ENCODE results near the gene SLFN12. TPM values are rescaled to one million over a fixed set of nuclear protein-coding genes. Genes with fewer than 3 reads are reported as not detected.
A peak's percentile ranks its signal among the peaks of the same experiment; 100 is the strongest.
"Not testable (repeated sequence)": the region's sequence is repeated elsewhere in the genome, so short reads cannot be mapped to it uniquely, and the experiment has no call there.

SLFN12 gene
- polyA plus RNA-seq (2013, experiment 1 of 2; ENCODE audit: insufficient read length): 8.6 TPM
- 7.9 TPM for polyA plus RNA-seq (2013, experiment 2 of 2; ENCODE audit: insufficient read length)

DNA sequence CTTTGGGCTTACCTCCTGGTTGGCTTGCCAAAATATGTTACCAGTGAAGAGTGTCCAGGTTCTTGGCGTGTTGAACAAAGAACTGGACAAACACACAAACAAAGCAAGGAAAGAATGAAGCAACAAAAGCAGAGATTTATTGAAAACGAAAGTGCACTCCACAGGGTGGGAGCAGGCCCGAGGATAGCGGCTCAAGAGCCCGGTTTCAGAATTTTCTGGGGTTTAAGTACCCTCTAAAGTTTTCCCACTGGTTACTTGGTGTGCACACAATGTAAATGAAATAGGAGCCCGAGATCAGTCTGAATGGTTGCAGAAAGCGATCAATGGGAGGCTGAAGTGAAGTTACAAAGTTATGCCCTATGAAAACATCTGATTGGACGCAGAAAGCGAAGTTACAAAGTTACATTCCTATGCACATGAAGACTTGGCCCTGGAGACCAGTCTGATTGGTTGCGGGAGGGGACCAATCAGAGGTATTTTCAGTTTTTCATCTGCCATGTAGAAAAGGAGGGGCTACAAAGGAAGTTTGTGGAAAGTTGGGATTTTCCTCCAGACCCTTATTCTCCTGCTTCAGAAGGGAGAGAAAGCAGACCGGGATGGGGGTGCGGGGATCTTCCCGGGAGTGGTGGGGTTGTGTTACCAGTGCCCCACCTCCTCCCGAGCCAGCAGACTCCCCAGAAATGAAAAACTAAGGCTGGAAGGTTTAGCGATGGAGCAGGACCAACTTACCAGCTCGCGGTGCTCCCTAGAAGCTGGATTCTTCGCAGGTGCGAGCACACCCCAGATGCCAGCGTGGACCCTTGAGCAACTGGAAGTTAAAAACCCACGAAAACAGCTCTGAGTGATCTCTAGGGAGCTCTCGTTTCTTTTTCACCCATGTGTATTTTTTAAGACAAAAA is at the start of gene SLFN12:
Gene SLFN12, minus strand, starts transcription at position 325 of the 899 bp plus-strand sequence. CDS start 9,472 bp downstream, outside the sequence.
- DNase-seq: peak; percentile 97

GRCh38 chr17:35479271-35479670 is 47.0 kb upstream of the SLFN12 start:
- no peak for DNase-seq

DNA sequence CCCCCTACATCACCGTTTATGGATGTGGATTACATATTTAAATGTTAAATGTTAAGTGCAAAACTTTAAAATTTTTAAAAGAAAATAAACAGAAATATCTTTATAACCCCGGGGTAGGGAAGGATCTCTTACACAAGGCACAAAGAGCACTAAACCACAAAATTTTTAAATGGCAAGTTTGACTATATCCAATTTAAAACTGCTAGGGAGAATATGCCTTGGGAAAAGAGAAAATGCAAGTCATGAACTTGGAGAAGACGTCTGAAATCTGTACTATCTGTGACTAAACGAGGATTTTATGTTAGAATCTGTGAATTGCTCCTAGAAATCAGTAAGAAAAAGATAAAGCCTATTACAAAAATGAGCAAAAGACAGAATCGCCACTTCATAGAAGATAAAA is 44.9 kb upstream of the SLFN12 start:
- no peak for DNase-seq

DNA sequence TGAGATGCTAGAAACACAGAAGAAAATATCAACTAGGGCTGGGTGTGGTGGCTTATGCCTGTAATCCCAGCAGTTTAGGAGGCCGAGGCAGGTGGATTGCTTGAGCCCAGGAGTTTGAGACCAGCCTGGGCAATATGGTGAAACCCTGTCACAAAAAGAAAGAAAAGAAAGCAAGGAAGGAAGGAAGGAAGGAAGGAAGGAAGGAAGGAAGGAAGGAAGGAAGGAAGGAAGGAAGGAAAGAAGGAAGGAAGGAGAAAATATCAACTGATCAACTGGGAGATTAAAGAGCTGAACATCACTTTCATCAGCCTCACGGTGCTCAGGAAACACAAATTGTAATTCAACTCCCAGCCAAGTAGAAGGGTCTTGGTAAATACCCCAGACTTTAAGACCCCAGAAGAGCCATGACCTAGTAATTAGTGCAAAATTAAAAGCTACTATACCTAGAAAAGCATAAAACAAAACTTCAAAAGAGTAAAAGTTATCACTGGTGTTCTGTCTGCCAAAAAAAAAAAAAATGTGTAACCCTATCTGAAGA is 44.1 kb upstream of the SLFN12 start:
- no peak for DNase-seq

DNA sequence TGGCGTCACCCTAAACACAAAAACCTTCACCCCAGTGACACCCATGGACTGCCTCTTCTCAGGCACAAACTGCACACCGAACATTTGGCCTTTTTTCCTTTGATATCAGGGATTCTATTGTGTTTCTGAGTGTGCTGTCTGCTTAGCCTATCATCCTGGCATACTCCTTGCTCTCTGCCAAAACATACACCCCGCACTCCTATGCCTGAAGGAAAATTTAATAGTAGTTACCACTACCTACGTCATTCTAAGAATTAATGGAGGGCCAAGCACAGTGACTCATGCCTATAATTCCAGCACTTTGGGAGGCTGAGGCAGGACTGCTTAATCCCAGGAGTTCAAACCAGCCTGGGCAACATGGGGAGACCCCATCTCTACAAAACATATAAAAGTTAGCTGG is 36.2 kb upstream of the SLFN12 start:
- no peak for DNase-seq

DNA sequence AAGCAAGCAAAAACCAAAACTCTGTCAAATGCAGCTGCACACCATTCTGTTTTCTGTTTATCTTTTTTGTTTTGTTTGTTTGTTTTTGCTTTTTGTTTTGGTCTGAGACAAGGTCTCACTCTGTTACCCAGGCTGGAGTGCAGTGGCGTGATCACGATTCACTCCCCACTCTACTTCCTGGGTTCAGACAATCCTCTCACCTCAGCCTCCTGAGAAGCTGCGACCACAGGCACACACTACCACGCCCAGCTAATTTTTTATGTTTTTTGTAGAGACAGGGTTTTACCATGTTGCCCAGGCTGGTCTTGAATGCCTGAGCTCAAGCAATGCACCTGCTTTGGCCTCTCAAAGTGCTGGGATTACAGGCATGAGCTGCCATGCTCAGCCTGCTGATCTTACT is 35.5 kb upstream of the SLFN12 start:
- DNase-seq: no peak

GRCh38 chr17:35460354-35460851 is 28.1 kb upstream of the SLFN12 start:
- no peak for DNase-seq

GRCh38 chr17:35454035-35454434 is 21.7 kb upstream of the SLFN12 start:
- DNase-seq: not testable (repeated sequence)

DNA sequence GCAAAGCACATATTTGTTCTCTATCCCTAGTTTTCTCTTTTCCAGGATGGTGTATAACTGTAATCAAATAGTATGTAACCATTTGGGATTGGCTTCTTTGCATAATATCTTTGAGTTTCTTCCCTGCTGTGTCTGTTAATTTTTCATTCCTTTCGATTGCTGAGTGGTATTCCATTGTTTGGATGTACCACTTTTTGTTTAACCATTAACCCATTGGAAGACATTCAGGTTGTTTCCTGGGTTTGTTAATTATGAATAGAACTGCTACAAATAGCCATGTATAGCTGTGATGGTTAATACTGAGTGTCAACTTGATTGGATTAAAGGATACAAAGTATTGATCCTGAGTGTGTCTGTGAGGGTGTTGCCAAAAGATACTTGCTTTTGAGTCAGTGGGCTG is 20.9 kb upstream of the SLFN12 start:
- DNase-seq: no peak

DNA sequence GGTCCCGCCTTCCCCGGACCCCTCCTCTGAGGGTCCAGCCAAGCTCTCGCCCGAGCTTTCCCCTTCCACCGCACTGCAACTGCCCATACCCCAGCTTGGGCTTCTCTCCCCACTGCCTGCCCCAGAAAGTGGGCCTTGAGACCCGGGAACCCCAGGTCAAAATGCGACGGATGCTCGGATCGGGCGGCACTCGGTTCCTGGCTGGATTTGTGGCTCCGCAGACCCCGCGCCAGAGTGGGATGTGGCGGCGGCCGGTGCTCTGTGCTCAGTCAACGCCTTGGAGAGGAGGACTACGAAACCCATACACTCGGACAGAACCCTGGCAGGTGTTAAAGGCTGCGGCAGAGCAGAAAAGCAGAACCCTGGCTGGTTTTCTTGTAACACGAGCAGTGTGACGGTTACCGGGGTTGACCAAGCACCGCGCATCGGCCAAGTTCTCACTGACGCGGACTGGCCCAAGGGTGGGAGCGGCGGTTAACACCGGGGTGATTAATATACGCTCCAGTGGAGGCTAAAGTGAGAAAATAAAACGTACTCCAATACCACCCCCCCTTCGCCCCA is 17.2 kb upstream of the SLFN12 start:
- no peak for DNase-seq

- no peak for DNase-seq
These were observed 16.6 kb upstream of the SLFN12 start for GRCh38 chr17:35448899-35449227.

DNA sequence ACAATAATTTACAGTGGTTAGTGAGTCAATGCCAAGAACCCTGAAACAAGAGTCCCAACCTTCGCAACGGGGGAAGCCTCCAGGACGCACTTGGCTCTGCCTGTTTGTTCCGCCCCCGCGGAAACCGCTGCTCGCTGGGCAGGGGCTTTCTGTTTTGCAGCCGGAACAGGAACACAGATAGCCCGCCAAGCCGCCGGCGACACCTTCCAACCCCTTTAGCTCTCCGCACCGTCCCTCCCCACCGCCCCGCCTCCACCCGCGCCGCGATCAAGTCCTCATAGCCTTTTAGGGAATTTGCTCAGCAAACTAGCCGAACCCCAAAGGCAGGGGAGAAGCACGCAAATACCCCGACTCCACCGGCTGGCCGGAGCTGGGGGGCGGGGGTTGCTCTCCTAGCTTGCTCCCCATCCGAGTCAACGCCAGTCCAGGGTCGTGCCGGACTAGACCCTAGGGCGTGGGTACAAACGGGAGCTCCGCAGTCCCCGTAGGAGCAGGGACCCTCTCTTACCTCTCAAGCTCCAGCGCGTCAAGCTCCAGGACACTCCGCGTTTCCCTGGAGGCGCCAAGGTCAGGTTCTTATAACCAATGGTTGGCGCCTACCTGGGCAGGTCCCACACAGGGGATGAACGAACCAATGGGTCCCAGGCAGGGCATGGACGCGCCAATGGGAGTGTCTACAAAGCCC is 16.1 kb upstream of the SLFN12 start, which contains the start of gene SLFN13:
Gene SLFN13, minus strand, starts transcription at position 553 of the 685 bp plus-strand sequence. CDS start 3,086 bp downstream, outside the sequence.
- DNase-seq: peak; percentile 21

- no peak for DNase-seq
These were observed 15.2 kb upstream of the SLFN12 start for GRCh38 chr17:35447499-35447898.

DNA sequence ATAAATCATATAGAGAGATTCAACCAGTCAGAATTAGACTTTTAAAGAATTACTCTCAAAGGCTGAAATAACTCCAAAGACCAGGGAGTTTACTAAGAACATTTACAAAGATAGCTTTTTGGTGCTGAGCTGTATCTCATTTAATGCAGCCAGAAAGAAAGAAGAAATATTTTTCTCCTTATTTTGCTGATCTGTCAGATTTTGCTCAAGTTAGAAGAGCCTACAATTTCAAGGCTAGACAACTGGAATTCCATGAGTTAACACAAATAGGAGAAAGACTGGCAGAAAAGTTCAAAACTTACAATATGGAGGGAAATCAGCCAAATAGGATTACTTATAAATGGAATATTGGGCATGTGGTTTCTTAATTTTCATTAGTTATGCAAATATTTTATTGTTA is 6.1 kb upstream of the SLFN12 start:
- DNase-seq: no peak

GRCh38 chr17:35433075-35433894 is 985 bp upstream of the SLFN12 start:
- peak; percentile 100 for DNase-seq

DNA sequence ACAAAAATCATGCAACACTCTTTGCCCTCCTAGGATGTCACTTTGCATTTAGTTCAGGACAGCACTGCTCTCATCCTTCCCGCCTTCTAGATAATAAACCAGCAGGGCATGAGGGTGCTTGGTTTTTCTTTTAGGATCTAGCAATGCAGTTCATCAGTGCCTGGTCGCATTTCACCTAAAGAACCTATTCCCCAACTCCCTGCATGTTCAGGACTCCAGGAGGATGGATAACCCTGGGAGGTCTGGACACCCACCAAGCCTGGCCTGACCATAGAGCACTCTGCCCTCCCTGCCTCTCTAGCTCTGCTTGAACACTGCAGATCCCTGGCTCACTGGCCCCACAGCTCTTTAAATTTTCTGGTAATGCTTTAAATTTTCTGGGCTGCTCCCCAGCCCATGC is 2.6 kb downstream of the SLFN12 start:
- DNase-seq: no peak

GRCh38 chr17:35428229-35428628 is 4.1 kb downstream of the SLFN12 start:
- no peak for DNase-seq

DNA sequence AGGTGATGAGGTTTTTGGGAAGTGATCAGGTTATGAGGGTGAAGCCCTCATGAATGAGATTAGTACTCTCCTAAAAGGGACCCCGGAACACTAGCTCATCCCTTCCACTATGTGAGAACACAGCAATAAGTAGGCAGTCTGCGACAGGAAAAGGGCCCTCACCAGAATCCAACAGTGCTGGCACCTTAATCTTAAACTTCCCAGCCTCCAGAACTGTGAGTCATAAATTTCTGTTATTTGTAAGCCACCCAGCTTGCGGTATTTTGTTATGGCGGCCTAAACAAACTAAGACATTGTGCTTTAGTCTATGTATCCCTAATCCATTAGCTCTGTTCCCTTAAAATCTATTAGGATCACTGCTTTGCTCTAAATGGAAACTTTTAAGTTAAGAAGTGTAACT is 8.5 kb downstream of the SLFN12 start:
- DNase-seq: peak; percentile 7

DNA sequence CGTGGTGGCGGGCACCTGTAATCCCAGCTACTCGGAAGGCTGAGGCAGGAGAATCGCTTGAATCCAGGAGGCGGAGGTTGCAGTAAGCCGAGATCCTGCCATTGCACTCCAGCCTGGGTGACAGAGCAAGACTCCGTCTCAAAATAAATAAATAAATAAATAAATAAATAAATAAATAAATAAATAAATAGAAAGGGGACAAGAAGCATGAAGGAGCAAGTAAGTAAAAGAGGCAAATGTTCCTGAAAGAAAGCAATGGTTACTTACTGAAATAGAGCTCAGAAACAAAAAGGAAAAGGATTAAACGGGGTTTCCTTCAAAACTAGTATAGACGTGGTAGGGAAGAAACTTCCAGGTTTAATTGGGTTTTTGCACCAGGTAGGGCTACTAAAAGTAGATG is 11.2 kb downstream of the SLFN12 start:
- not testable (repeated sequence) for DNase-seq

DNA sequence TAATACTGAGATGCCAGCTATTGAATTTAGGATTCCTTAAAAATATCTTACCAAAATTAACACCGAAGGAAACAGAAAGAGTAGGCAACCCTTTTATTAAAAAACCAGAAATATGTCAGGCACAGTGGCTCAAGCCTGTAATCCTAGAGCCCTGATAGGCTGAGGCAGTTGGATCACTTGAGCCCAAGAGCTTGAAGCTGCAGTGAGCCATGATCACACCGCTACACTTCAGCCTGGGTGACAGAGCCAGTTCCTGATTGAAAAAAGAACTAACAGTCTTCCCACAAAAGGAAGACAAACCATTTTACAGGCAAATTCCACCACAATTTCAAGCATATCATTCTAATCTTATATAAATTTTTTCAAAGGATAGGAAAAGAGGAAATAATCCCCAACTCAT is 15.6 kb downstream of the SLFN12 start:
- no peak for DNase-seq

DNA sequence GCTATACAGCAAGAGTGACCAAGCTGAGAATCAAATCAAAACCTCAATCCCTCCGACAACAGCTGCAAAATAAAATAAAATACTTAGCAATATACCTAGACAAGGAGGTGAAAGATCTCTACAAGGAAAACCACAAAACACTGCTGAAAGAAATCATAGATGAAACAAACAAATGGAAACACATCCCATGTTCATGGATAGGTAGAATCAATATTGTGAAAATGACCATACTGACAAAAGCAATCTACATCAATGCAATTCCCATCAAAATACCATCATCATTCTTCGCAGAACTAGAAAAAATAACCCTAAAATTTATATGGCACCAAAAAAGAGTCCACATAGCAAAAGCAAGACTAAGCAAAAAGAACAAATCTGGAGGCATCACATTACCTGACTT is 17.6 kb downstream of the SLFN12 start:
- DNase-seq: not testable (repeated sequence)

DNA sequence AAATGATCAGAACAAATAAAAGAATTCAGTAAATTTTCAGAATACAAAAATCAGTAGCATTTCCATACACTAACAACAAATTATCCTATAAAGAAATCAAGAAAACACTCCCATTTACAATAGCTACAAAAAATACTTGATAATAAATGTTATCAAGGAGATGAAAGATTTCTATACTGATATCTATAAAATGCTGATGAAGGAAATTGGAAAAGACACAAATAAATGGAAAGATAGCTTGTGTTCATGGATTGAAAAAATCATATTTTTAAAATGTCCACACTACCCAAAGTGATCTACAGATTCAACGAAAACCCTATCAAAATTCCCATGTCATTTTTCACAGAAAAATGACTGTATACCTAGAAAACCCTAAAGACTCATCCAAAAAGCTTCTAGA is 18.1 kb downstream of the SLFN12 start:
- no peak for DNase-seq
